GM21717 (cell line): ENCODE measurements around the gene PI4K2A.

Source experiments
- ATAC-seq: cut with Tn5 transposase; IDR thresholded peaks from one replicate; pipeline ENCODE4 v1.9.1; 2021; ENCODE audit warnings: mild to moderate bottlenecking, moderate library complexity; ENCODE audit not compliant: unreplicated experiment

The PI4K2A gene

GRCh38 chr10:97640174-97640867 lies at the start of gene PI4K2A:
TSS of gene PI4K2A (plus strand) at chr10:97640671. CDS start at chr10:97640743, 72 bp downstream.
- ATAC-seq, result peak; percentile 97

- ATAC-seq, result no peak
Measured at GRCh38 chr10:97590748-97591495, 49.5 kb upstream of the PI4K2A start.

- no peak for ATAC-seq
Measured at GRCh38 chr10:97593421-97593820, 47.0 kb upstream of the PI4K2A start.

- no peak for ATAC-seq
Measured at GRCh38 chr10:97596101-97597082, 44.1 kb upstream of the PI4K2A start.

DNA sequence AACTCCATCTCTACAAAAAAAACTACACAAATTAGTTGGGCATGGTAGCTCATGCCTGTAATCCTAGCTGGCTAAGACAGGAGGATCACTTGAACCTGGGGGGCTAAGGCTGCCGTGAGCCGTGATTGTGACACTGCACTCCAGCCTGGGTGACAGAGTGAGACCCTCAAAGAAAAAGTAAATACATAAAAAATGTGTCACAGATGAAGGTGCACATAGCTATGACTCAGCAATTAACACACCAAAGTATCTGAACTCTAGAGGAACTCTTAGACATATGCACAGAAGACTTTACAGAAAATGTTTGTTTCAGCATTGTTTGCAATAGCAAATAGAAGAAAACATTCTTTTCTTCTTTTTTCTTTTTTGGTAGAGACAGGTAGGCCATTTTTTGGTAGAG lies 42.7 kb upstream of the PI4K2A start:
- no peak for ATAC-seq

GRCh38 chr10:97598407-97599271 lies 41.8 kb upstream of the PI4K2A start:
- ATAC-seq, result no peak

DNA sequence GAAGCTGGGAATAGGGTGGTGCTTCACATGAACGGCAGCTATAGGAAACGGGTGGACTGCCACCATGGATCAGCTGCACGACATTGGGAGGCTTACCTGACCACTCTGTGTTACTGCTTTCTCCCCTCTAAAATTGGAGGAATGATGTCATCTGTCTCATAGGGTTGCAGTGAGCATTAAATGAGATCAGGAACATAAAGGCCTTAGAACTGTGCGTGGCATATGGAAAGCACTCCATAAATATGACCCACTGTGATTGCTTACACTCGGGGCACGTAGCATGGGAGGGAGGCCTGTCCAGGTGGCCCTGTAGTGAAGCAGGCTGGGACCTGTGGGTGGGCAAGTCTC lies 41.2 kb upstream of the PI4K2A start:
- ATAC-seq, result no peak

DNA sequence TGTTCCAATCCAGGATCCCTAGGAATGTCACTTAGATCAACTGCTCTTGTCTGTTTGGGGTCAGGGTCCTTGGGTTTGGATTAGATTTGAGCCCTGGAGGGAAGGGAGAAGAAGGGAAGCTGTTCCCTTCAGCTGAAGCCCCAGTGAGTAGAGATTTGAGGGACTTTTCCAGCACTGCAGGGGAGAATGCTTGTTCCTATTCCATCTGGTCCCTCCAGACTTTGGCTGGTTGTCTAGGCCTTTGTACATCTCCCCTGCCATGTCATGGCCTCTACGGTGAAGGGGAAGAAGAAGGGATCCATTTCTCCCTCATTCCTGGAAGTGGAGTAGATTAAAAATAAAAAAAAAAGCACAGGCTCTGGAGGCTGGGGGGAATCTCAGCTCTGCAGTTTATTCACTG lies 39.9 kb upstream of the PI4K2A start:
- ATAC-seq, result no peak

DNA sequence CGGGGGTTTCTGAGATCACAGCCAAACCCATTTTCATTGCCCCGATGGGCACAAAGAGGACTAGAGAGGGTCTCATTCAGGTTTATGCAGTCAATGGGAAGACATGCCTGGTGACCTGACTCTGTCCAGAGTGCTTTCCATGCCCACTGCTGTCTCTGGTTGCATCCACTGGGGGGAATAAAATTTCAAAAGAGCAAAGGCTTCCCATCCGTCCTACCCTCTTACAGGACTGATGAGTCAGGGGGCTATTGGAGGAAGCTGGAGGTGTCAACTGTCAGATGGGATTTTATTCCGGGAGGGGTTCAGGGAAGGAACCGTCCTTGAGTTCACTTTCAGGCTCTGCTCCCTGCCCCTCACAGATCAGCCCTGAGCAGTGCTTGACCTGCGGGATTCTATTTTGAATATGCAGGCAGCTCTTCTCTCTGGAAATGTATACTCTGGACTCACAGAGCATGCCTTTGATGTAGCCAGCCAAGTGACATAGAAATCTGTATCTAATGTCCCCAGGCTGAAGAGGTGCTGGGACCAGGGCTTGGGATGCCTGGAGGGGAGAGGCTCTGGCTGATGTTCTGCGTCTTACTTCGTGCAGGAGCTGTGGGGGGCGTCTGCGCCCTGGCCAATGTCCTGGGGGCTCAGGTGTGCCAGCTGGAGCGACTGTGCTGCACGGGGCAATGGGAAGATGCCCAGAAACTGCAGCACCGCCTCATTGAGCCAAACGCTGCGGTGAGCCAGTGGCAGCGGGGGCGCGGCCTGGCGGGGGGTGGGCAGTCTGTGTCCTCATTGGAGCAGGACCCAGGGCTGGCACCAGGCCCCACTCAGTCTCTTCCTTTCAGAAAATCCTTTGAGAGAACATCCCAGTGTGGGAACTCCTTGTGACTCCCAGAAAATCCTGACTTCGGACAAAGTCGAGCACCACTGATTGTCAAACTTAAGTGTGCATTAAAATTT lies 38.9 kb upstream of the PI4K2A start:
- ATAC-seq, result no peak

DNA sequence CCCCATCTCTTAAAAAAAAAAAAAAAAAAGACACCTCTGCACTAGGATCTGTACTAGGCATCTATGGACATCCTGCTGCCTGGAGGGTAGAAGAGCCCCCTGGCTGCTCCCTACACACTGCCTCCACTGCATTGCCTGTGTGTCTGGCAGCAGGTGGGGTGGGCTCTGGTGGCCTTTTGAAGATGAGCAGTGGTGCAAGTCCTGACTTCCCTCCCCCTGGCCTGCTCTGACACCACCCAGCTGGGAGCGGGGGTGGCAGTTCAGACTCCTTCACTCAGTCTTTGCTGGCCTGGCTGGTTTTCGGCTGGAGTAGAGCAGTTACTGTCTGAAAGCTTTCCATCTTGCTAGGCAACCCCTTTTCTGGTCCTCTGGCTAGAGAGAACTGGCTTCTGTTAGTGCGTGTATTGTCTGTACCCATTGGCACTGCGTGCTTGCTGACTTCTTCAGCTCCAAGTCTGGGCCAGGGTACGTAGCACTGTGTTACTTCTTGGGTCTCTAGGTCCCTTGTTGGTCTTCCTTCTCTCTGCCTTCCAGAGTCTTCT lies 33.3 kb upstream of the PI4K2A start:
- ATAC-seq, result no peak

GRCh38 chr10:97608991-97609561 lies 31.4 kb upstream of the PI4K2A start:
- no peak for ATAC-seq

GRCh38 chr10:97611473-97611872 lies 29.0 kb upstream of the PI4K2A start:
- ATAC-seq, result no peak

- no peak for ATAC-seq
Measured at GRCh38 chr10:97612386-97612785, 28.1 kb upstream of the PI4K2A start.

DNA sequence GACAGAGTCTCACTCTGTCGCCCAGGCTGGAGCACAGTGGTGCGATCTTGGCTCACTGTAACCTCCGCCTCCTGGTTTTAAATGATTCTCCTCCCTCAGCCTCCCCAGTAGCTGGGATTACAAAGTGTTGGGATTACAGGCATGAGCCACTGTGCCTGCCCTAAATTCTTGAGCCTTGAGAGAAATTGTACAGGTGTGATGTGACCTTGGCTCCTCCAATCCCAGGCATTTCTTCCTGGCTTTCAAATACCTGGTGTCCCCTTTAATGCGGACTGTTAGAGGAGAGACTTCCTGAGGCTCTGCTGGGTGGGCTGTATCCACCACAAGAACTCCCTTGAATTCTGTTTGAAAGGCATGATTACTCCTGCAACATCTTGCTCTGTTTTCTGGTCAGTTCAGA lies 22.2 kb upstream of the PI4K2A start:
- no peak for ATAC-seq

GRCh38 chr10:97618733-97619132 lies 21.7 kb upstream of the PI4K2A start:
- no peak for ATAC-seq

DNA sequence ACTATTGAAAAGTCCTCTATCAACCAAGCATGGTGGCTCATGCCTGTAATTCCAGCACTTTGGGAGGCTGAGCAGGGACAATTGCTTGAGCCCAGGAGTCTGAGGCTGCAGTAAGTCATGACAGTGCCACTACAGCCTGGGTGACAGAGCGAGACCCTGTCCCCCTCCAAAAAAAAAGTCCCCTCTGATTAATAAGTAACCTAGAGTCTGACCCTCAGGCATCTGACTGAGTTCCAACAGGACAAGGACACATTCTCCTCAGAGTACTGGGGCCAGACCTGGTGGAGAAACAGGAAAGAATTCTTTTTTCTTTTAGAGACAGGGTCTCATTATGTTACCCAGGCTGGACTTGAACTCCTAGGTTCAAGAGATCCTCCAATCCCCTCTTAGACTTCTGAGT lies 17.2 kb upstream of the PI4K2A start:
- no peak for ATAC-seq

DNA sequence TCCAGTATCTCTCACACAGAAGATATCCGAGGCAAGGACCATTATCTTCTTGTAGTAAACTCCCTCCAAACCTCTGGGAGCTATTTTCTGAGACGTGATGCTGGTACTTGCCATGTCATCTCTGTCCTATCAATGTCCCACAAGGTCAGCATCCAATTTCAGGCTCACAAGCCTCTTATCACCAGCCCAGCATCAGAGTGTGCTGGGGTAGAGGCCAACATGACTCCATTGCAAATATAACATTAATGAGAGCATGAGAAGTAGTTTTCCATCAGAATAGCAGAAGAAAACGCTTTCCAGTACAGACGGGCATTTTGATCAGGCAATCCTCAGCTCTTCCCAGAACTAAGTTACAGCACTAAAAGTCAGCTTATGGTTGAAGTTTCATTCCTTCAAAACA lies 12.7 kb upstream of the PI4K2A start:
- ATAC-seq, result no peak

DNA sequence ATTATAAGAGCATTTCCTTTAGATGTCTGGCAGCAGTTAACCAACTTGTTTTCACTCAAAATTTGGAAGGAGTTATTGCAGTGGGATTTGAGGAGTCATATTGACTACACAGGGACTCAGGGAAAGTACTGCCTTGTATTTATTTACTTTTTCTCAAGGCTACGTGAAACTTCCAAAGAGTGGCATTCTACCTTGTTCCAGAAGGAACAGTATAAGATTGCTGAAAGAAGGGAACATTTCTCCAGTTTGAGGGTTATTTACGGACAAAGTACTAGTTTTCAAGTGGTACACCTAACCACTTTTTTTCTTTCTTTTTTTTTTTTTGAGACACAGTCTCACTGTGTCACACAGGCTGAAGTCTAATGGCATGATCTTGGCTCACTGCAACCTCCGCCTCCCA lies 12.2 kb upstream of the PI4K2A start:
- no peak for ATAC-seq

- no peak for ATAC-seq
Measured at GRCh38 chr10:97629289-97629688, 11.2 kb upstream of the PI4K2A start.
